ENCODE results near the gene METTL25.

The METTL25 gene

GRCh38 chr12:82523996-82524395, 165.7 kb downstream of the METTL25 start:
- Histone ChIP-seq H3K27me3 (ENCODE audit: insufficient read depth, low read length) (no peaks in the 10 kb centered on the region), H2BK120ac (ENCODE audit: insufficient read depth, low read length, poor library complexity) (no peak overlapping the region), H4K12ac (ENCODE audit: low read depth, low read length) (no peak overlapping the region), H3K79me2 (ENCODE audit: control insufficient read depth, insufficient read depth, low read length, poor library complexity) (no peaks in the 10 kb centered on the region), H3K4ac (ENCODE audit: low read depth, low read length) (no peak overlapping the region), H4K8ac (ENCODE audit: low read depth, low read length) (no peak overlapping the region), H4K91ac (ENCODE audit: low read depth, low read length) (no peak overlapping the region), H3K14ac (ENCODE audit: low read length) (no peak overlapping the region), H2AFZ (ENCODE audit: insufficient read depth, low read length, poor library complexity) (no peak overlapping the region), H3K27ac (ENCODE audit: low read depth, low read length) (no peak overlapping the region), H3K9me3 (ENCODE audit: insufficient read depth, low read depth, low read length) (no peaks in the 10 kb centered on the region), H2BK5ac (ENCODE audit: low read depth, low read length, poor library complexity) (no peak overlapping the region), H2AK5ac (ENCODE audit: low read length) (no peak overlapping the region), H2BK12ac (ENCODE audit: low read length) (no peak overlapping the region), H3K18ac (ENCODE audit: low read length) (no peak overlapping the region), H3K23ac (ENCODE audit: low read length) (no peak overlapping the region), H3K9ac (ENCODE audit: low read length) (no peak overlapping the region), H3K4me2 (ENCODE audit: low read length) (no peak overlapping the region), H3K4me3 (ENCODE audit: low read depth, low read length) (no peak overlapping the region), H3K79me1 (ENCODE audit: low read length) (no peaks in the 10 kb centered on the region), H3K4me1 (ENCODE audit: control insufficient read depth in 1 of 2, insufficient read depth in 2 of 2, low read length in 2 of 2) (no peaks in the 10 kb centered on the region), H3K36me3 (ENCODE audit: control insufficient read depth in 1 of 2, insufficient read depth in 2 of 2, low read length in 2 of 2) (no peaks in the 10 kb centered on the region)
- DNase-seq = no peak
- WGBS (ENCODE audit: extremely low coverage, insufficient coverage, insufficient read length) = no CpG with 5 or more reads among the region's 3 CpGs

GRCh38 chr12:82524641-82525040, 166.3 kb downstream of the METTL25 start:
- H3K9ac ChIP-seq (ENCODE audit: low read length) = no peak overlapping the region
- H3K4me2 ChIP-seq (ENCODE audit: low read length) = no peak overlapping the region
- H3K18ac ChIP-seq (ENCODE audit: low read length) = no peak overlapping the region
- H3K79me2 ChIP-seq (ENCODE audit: control insufficient read depth, insufficient read depth, low read length, poor library complexity) = no peaks in the 10 kb centered on the region
- no peak overlapping the region for H2AK5ac ChIP-seq (ENCODE audit: low read length)
- H3K23ac ChIP-seq (ENCODE audit: low read length) = no peak overlapping the region
- H3K36me3 ChIP-seq (ENCODE audit: control insufficient read depth in 1 of 2, insufficient read depth in 2 of 2, low read length in 2 of 2) = no peaks in the 10 kb centered on the region
- no peak overlapping the region for H3K27ac ChIP-seq (ENCODE audit: low read depth, low read length)
- no peak overlapping the region for H3K14ac ChIP-seq (ENCODE audit: low read length)
- H3K4ac ChIP-seq (ENCODE audit: low read depth, low read length) = no peak overlapping the region
- no peak overlapping the region for H2BK5ac ChIP-seq (ENCODE audit: low read depth, low read length, poor library complexity)
- H4K91ac ChIP-seq (ENCODE audit: low read depth, low read length) = no peak overlapping the region
- H2BK120ac ChIP-seq (ENCODE audit: insufficient read depth, low read length, poor library complexity) = no peak overlapping the region
- H2BK12ac ChIP-seq (ENCODE audit: low read length) = no peak overlapping the region
- H2AFZ ChIP-seq (ENCODE audit: insufficient read depth, low read length, poor library complexity) = no peak overlapping the region
- no peak for DNase-seq
- WGBS (ENCODE audit: extremely low coverage, insufficient coverage, insufficient read length) = no CpG with 5 or more reads among the region's 2 CpGs
- no peak overlapping the region for H4K12ac ChIP-seq (ENCODE audit: low read depth, low read length)
- no peak overlapping the region for H4K8ac ChIP-seq (ENCODE audit: low read depth, low read length)
- no peaks in the 10 kb centered on the region for H3K27me3 ChIP-seq (ENCODE audit: insufficient read depth, low read length)
- H3K79me1 ChIP-seq (ENCODE audit: low read length) = no peaks in the 10 kb centered on the region
- no peaks in the 10 kb centered on the region for H3K9me3 ChIP-seq (ENCODE audit: insufficient read depth, low read depth, low read length)
- no peaks in the 10 kb centered on the region for H3K4me1 ChIP-seq (ENCODE audit: control insufficient read depth in 1 of 2, insufficient read depth in 2 of 2, low read length in 2 of 2)
- H3K4me3 ChIP-seq (ENCODE audit: low read depth, low read length) = no peak overlapping the region

DNA sequence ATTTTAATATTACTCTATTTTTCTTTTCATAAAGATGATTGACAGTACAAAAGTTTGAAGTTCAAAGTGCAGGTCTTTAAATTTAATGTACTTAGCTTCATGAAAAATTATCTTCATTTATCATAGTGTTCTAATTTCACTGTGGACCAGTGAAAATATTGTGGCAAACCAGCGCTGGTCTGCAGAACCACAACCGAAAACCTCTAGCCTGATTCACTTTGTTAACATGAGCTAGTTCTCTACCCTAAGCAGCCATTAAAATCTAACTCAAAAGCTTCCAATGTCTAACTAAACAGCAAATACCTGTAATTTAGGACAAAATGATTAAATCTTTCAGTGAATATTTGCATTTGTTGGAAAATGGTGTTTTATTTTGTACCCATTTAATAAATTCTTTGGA, 167.3 kb downstream of the METTL25 start:
- Histone ChIP-seq H3K4me2 (ENCODE audit: low read length) (no peak overlapping the region), H3K4ac (ENCODE audit: low read depth, low read length) (no peak overlapping the region), H3K79me1 (ENCODE audit: low read length) (no peaks in the 10 kb centered on the region), H3K36me3 (ENCODE audit: control insufficient read depth in 1 of 2, insufficient read depth in 2 of 2, low read length in 2 of 2) (no peaks in the 10 kb centered on the region), H3K4me3 (ENCODE audit: low read depth, low read length) (no peak overlapping the region), H3K27me3 (ENCODE audit: insufficient read depth, low read length) (no peaks in the 10 kb centered on the region), H3K23ac (ENCODE audit: low read length) (no peak overlapping the region), H2BK5ac (ENCODE audit: low read depth, low read length, poor library complexity) (no peak overlapping the region), H3K4me1 (ENCODE audit: control insufficient read depth in 1 of 2, insufficient read depth in 2 of 2, low read length in 2 of 2) (no peaks in the 10 kb centered on the region), H4K12ac (ENCODE audit: low read depth, low read length) (no peak overlapping the region), H2BK120ac (ENCODE audit: insufficient read depth, low read length, poor library complexity) (no peak overlapping the region), H3K27ac (ENCODE audit: low read depth, low read length) (no peak overlapping the region), H4K91ac (ENCODE audit: low read depth, low read length) (no peak overlapping the region), H3K18ac (ENCODE audit: low read length) (no peak overlapping the region), H3K9me3 (ENCODE audit: insufficient read depth, low read depth, low read length) (no peaks in the 10 kb centered on the region), H4K8ac (ENCODE audit: low read depth, low read length) (no peak overlapping the region), H2AFZ (ENCODE audit: insufficient read depth, low read length, poor library complexity) (no peak overlapping the region), H2AK5ac (ENCODE audit: low read length) (no peak overlapping the region), H3K9ac (ENCODE audit: low read length) (no peak overlapping the region), H2BK12ac (ENCODE audit: low read length) (no peak overlapping the region), H3K79me2 (ENCODE audit: control insufficient read depth, insufficient read depth, low read length, poor library complexity) (no peaks in the 10 kb centered on the region), H3K14ac (ENCODE audit: low read length) (no peak overlapping the region)
- DNase-seq = no peak
- WGBS (ENCODE audit: extremely low coverage, insufficient coverage, insufficient read length) = no CpG with 5 or more reads among the region's 2 CpGs

GRCh38 chr12:82527165-82527780, 168.9 kb downstream of the METTL25 start:
- no peaks in the 10 kb centered on the region for H3K79me2 ChIP-seq (ENCODE audit: control insufficient read depth, insufficient read depth, low read length, poor library complexity)

More at GRCh38 chr12:82527165-82527780, 168.9 kb downstream of the METTL25 start:
- H2BK12ac ChIP-seq (ENCODE audit: low read length) = no peak overlapping the region
- H3K4me2 ChIP-seq (ENCODE audit: low read length) = no peak overlapping the region
- H3K4ac ChIP-seq (ENCODE audit: low read depth, low read length) = no peak overlapping the region
- H2AK5ac ChIP-seq (ENCODE audit: low read length) = no peak overlapping the region
- no peak overlapping the region for H2BK5ac ChIP-seq (ENCODE audit: low read depth, low read length, poor library complexity)
- H2AFZ ChIP-seq (ENCODE audit: insufficient read depth, low read length, poor library complexity) = no peak overlapping the region
- H3K14ac ChIP-seq (ENCODE audit: low read length) = no peak overlapping the region
- no peak overlapping the region for H4K8ac ChIP-seq (ENCODE audit: low read depth, low read length)
- WGBS (ENCODE audit: extremely low coverage, insufficient coverage, insufficient read length) = no CpG with 5 or more reads among the region's 5 CpGs
- no peaks in the 10 kb centered on the region for H3K9me3 ChIP-seq (ENCODE audit: insufficient read depth, low read depth, low read length)
- no peak overlapping the region for H3K27ac ChIP-seq (ENCODE audit: low read depth, low read length)
- no peak overlapping the region for H3K18ac ChIP-seq (ENCODE audit: low read length)
- no peak overlapping the region for H4K91ac ChIP-seq (ENCODE audit: low read depth, low read length)
- no peaks in the 10 kb centered on the region for H3K27me3 ChIP-seq (ENCODE audit: insufficient read depth, low read length)
- DNase-seq = peak; percentile 16 to 63
- H2BK120ac ChIP-seq (ENCODE audit: insufficient read depth, low read length, poor library complexity) = no peak overlapping the region
- H3K36me3 ChIP-seq (ENCODE audit: control insufficient read depth in 1 of 2, insufficient read depth in 2 of 2, low read length in 2 of 2) = no peaks in the 10 kb centered on the region
- no peak overlapping the region for H3K4me3 ChIP-seq (ENCODE audit: low read depth, low read length)
- H3K9ac ChIP-seq (ENCODE audit: low read length) = no peak overlapping the region
- no peak overlapping the region for H3K23ac ChIP-seq (ENCODE audit: low read length)
- H3K79me1 ChIP-seq (ENCODE audit: low read length) = no peaks in the 10 kb centered on the region
- no peaks in the 10 kb centered on the region for H3K4me1 ChIP-seq (ENCODE audit: control insufficient read depth in 1 of 2, insufficient read depth in 2 of 2, low read length in 2 of 2)
- no peak overlapping the region for H4K12ac ChIP-seq (ENCODE audit: low read depth, low read length)

All from trophoblast cell (in vitro differentiated cells and primary cell).